Measurements from ENCODE around the gene KLF18. TPM values are rescaled to one million over a fixed set of nuclear protein-coding genes. Genes with fewer than 3 reads are reported as not detected.

The KLF18 gene
- polyA plus RNA-seq, 1 donor (not counting 4 experiments of a cell fraction or from before 2014, with no cell fraction given), result not detected

DNA sequence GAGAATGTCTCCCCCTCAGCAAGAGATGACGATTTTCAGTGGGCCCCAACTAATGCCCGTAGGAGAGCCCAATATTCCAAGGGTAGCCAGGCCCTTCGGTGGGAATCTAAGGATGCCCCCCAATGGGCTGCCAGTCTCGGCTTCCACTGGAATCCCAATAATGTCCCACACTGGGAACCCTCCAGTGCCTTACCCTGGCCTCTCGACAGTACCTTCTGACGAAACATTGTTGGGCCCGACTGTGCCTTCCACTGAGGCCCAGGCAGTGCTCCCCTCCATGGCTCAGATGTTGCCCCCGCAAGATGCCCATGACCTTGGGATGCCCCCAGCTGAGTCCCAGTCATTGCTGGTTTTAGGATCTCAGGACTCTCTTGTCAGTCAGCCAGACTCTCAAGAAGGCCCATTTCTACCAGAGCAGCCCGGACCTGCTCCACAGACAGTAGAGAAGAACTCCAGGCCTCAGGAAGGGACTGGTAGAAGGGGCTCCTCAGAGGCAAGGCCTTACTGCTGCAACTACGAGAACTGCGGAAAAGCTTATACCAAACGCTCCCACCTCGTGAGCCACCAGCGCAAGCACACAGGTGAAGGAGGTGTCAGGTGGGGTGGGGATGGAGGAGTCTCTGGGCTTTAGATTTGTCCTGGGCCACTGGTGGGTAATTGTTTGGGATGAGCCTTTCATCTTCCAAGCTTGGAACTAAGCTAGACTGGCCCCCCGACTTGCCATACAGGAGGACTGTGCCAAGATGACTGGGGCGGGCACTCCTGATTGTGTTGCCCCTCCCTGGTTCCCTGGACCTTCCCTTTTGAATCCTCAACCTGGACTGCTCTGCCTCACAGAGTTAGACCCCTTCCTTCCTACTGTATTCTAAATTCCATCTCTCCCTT is 11.6 kb downstream of the KLF18 start:
- dilution Hi-C loops (cut with MboI; ENCODE audit: extremely low pct_ligation_motif_present, low sequenced_read_pairs), result no loop called here
- FAIRE-seq, result no peak

GRCh38 chr1:44120398-44120949 is 21.0 kb downstream of the KLF18 start:
- H3K4me1 ChIP-seq (ENCODE audit: control insufficient read depth, extremely low read depth, insufficient read depth, low read length), result no peaks in the 10 kb centered on the region
- no peak overlapping the region for H3K4me2 ChIP-seq (ENCODE audit: control insufficient read depth, extremely low read depth, insufficient read depth, low read depth, low read length)
- H2AFZ ChIP-seq (ENCODE audit: control insufficient read depth, low read length), result no peak overlapping the region
- no peaks in the 10 kb centered on the region for H3K9me1 ChIP-seq (ENCODE audit: control insufficient read depth, extremely low read depth, insufficient read depth, low read length)
- TF ChIP-seq, protein P1, sequence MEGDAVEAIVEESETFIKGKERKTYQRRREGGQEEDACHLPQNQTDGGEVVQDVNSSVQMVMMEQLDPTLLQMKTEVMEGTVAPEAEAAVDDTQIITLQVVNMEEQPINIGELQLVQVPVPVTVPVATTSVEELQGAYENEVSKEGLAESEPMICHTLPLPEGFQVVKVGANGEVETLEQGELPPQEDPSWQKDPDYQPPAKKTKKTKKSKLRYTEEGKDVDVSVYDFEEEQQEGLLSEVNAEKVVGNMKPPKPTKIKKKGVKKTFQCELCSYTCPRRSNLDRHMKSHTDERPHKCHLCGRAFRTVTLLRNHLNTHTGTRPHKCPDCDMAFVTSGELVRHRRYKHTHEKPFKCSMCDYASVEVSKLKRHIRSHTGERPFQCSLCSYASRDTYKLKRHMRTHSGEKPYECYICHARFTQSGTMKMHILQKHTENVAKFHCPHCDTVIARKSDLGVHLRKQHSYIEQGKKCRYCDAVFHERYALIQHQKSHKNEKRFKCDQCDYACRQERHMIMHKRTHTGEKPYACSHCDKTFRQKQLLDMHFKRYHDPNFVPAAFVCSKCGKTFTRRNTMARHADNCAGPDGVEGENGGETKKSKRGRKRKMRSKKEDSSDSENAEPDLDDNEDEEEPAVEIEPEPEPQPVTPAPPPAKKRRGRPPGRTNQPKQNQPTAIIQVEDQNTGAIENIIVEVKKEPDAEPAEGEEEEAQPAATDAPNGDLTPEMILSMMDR (optimal IDR thresholded peaks at IDR 0.05 in 1 of 3, IDR thresholded peaks at IDR 0.05 in 1 of 3, conservative IDR thresholded peaks at IDR 0.05 in 1 of 3; ENCODE audit: extremely low read depth in 1 of 3, insufficient read depth in 2 of 3, low read length in 3 of 3), result no peak
- no peak for TF ChIP-seq EZH2 (IDR thresholded peaks at IDR 0.05; ENCODE audit: low read length)
- no peaks in the 10 kb centered on the region for H3K79me2 ChIP-seq (ENCODE audit: control insufficient read depth, insufficient read depth, low read length)
- dilution Hi-C loops (cut with MboI; ENCODE audit: extremely low pct_ligation_motif_present, low sequenced_read_pairs), result no loop called here
- H3K9me3 ChIP-seq (ENCODE audit: control insufficient read depth, low read depth, low read length), result no peaks in the 10 kb centered on the region
- no peak for FAIRE-seq
- H3K27ac ChIP-seq (ENCODE audit: control insufficient read depth, insufficient read depth, low read length), result no peak overlapping the region
- no peaks in the 10 kb centered on the region for H3K36me3 ChIP-seq (ENCODE audit: control insufficient read depth in 2 of 2, extremely low read depth in 1 of 2, insufficient read depth in 2 of 2, low read length in 2 of 2)
- H3K27me3 ChIP-seq (ENCODE audit: control insufficient read depth, extremely low read depth, insufficient read depth, low read length), result no peaks in the 10 kb centered on the region
- no peak overlapping the region for H3K4me3 ChIP-seq (ENCODE audit: control insufficient read depth in 2 of 3, extremely low read depth in 1 of 3, insufficient read depth in 2 of 3, low read depth in 1 of 3, low read length in 3 of 3)
- H3K9ac ChIP-seq (ENCODE audit: control insufficient read depth, extremely low read depth, insufficient read depth, low read length), result no peak overlapping the region
- H4K20me1 ChIP-seq (ENCODE audit: control insufficient read depth, extremely low read depth, insufficient read depth, low read length), result no peaks in the 10 kb centered on the region
- no peak for DNase-seq (ENCODE audit: low read depth, low spot score)

More for the DNA sequence above, 11.6 kb downstream of the KLF18 start:
- no peak for DNase-seq (ENCODE audit: low read depth, low spot score)
- Histone ChIP-seq H3K27me3 (ENCODE audit: control insufficient read depth, extremely low read depth, insufficient read depth, low read length) (peaks cover 4% of the 10 kb centered on the region), H4K20me1 (ENCODE audit: control insufficient read depth, extremely low read depth, insufficient read depth, low read length) (no peaks in the 10 kb centered on the region), H3K4me3 (ENCODE audit: control insufficient read depth in 2 of 3, extremely low read depth in 1 of 3, insufficient read depth in 2 of 3, low read depth in 1 of 3, low read length in 3 of 3) (no peak overlapping the region), H3K79me2 (ENCODE audit: control insufficient read depth, insufficient read depth, low read length) (no peaks in the 10 kb centered on the region), H3K4me2 (ENCODE audit: control insufficient read depth, extremely low read depth, insufficient read depth, low read depth, low read length) (no peak overlapping the region), H3K9me1 (ENCODE audit: control insufficient read depth, extremely low read depth, insufficient read depth, low read length) (no peaks in the 10 kb centered on the region), H3K4me1 (ENCODE audit: control insufficient read depth, extremely low read depth, insufficient read depth, low read length) (no peaks in the 10 kb centered on the region), H3K36me3 (ENCODE audit: control insufficient read depth in 2 of 2, extremely low read depth in 1 of 2, insufficient read depth in 2 of 2, low read length in 2 of 2) (no peaks in the 10 kb centered on the region), H3K27ac (ENCODE audit: control insufficient read depth, insufficient read depth, low read length) (no peak overlapping the region), H2AFZ (ENCODE audit: control insufficient read depth, low read length) (no peak overlapping the region), H3K9ac (ENCODE audit: control insufficient read depth, extremely low read depth, insufficient read depth, low read length) (no peak overlapping the region), H3K9me3 (ENCODE audit: control insufficient read depth, low read depth, low read length) (no peaks in the 10 kb centered on the region)
- TF ChIP-seq EZH2 (IDR thresholded peaks at IDR 0.05; ENCODE audit: low read length), result no peak
- TF ChIP-seq, protein P1 (optimal IDR thresholded peaks at IDR 0.05 in 1 of 3, IDR thresholded peaks at IDR 0.05 in 1 of 3, conservative IDR thresholded peaks at IDR 0.05 in 1 of 3; ENCODE audit: extremely low read depth in 1 of 3, insufficient read depth in 2 of 3, low read length in 3 of 3), result no peak

Measured in keratinocyte (primary cell).